Skeletal muscle satellite cell (primary cell): ENCODE results near the gene CFAP46.

Experiments
- H3K27me3 ChIP-seq: 2 replicates; pipeline ENCODE4 v1.7.0; 2013; ENCODE audit warnings: low read length; ENCODE audit not compliant: control insufficient read depth, insufficient read depth
- H3K36me3 ChIP-seq: 2 replicates; pipeline ENCODE4 v1.7.0; 2013; ENCODE audit warnings: mild to moderate bottlenecking, control low read depth, low read length; ENCODE audit not compliant: insufficient read depth
- H3K4me1 ChIP-seq: 2 replicates; pipeline ENCODE4 v1.7.0; 2013; ENCODE audit warnings: low read length; ENCODE audit not compliant: control insufficient read depth, insufficient read depth
- H3K4me2 ChIP-seq: 2 replicates; pipeline ENCODE4 v1.7.0; 2013; ENCODE audit warnings: mild to moderate bottlenecking, low read length
- H3K4me3 ChIP-seq: 2 replicates; pipeline ENCODE4 v1.7.0; 2013; ENCODE audit warnings: low read length
- H3K9ac ChIP-seq: 2 replicates; pipeline ENCODE4 v1.7.0; 2013; ENCODE audit warnings: mild to moderate bottlenecking, low read depth, low read length, moderate library complexity
- H3K9me3 ChIP-seq: replicated peaks from 2 replicates; pipeline ENCODE4 v1.7.0; 2013; ENCODE audit warnings: mild to moderate bottlenecking, control low read depth, low read length

CFAP46 gene

GRCh38 chr10:132946311-132946710 lies 3.9 kb upstream of the CFAP46 start:
- Histone ChIP-seq H3K4me1 (no peaks in the 10 kb centered on the region), H3K36me3 (no peaks in the 10 kb centered on the region), H3K4me3 (no peak overlapping the region), H3K9ac (no peak overlapping the region), H3K9me3 (no peaks in the 10 kb centered on the region), H3K4me2 (no peak overlapping the region), H3K27me3 (peaks cover 26% of the 10 kb centered on the region)

GRCh38 chr10:132945894-132946255 lies 3.5 kb upstream of the CFAP46 start:
- Histone ChIP-seq H3K27me3 (peaks cover 30% of the 10 kb centered on the region), H3K4me3 (no peak overlapping the region)

GRCh38 chr10:132945125-132945893 lies 2.9 kb upstream of the CFAP46 start:
- Histone ChIP-seq H3K4me3 (no peak overlapping the region), H3K27me3 (peaks cover 33% of the 10 kb centered on the region), H3K4me2 (no peak overlapping the region), H3K9ac (no peak overlapping the region), H3K4me1 (no peaks in the 10 kb centered on the region), H3K36me3 (no peaks in the 10 kb centered on the region), H3K9me3 (no peaks in the 10 kb centered on the region)

More at GRCh38 chr10:132945894-132946255, 3.5 kb upstream of the CFAP46 start:
- Histone ChIP-seq H3K4me2 (no peak overlapping the region), H3K9me3 (no peaks in the 10 kb centered on the region), H3K4me1 (no peaks in the 10 kb centered on the region), H3K36me3 (no peaks in the 10 kb centered on the region), H3K9ac (no peak overlapping the region)

GRCh38 chr10:132944510-132944909 lies 2.1 kb upstream of the CFAP46 start:
- H3K27me3 ChIP-seq: peaks cover 25% of the 10 kb centered on the region
- no peak overlapping the region for H3K9ac ChIP-seq
- H3K4me2 ChIP-seq: no peak overlapping the region
- H3K9me3 ChIP-seq: no peaks in the 10 kb centered on the region
- no peaks in the 10 kb centered on the region for H3K4me1 ChIP-seq
- no peaks in the 10 kb centered on the region for H3K36me3 ChIP-seq
- H3K4me3 ChIP-seq: no peak overlapping the region

GRCh38 chr10:132943791-132944404 lies 1.5 kb upstream of the CFAP46 start:
- H3K9ac ChIP-seq: no peak overlapping the region

GRCh38 chr10:132943058-132943790 lies 854 bp upstream of the CFAP46 start:
- Histone ChIP-seq H3K4me3 (peak overlapping the region; percentile 41), H3K36me3 (no peaks in the 10 kb centered on the region), H3K9me3 (no peaks in the 10 kb centered on the region), H3K9ac (no peak overlapping the region), H3K27me3 (peaks cover 31% of the 10 kb centered on the region), H3K4me1 (no peaks in the 10 kb centered on the region), H3K4me2 (peak overlapping the region; percentile 66)

More at GRCh38 chr10:132943791-132944404, 1.5 kb upstream of the CFAP46 start:
- Histone ChIP-seq H3K36me3 (no peaks in the 10 kb centered on the region), H3K9me3 (no peaks in the 10 kb centered on the region), H3K4me3 (no peak overlapping the region), H3K4me2 (no peak overlapping the region), H3K4me1 (no peaks in the 10 kb centered on the region), H3K27me3 (peaks cover 25% of the 10 kb centered on the region)

- Histone ChIP-seq H3K4me2 (no peak overlapping the region), H3K4me3 (no peak overlapping the region), H3K9me3 (no peaks in the 10 kb centered on the region), H3K4me1 (no peaks in the 10 kb centered on the region), H3K36me3 (no peaks in the 10 kb centered on the region), H3K9ac (no peak overlapping the region), H3K27me3 (peaks cover 44% of the 10 kb centered on the region)
These were observed 724 bp downstream of the CFAP46 start for GRCh38 chr10:132941640-132942051.

- peaks cover 47% of the 10 kb centered on the region for H3K27me3 ChIP-seq
These were observed 1.4 kb downstream of the CFAP46 start for GRCh38 chr10:132940791-132941465.

GRCh38 chr10:132939957-132940790 lies 2.2 kb downstream of the CFAP46 start:
- Histone ChIP-seq H3K9ac (no peak overlapping the region), H3K4me2 (no peak overlapping the region), H3K4me3 (no peak overlapping the region), H3K9me3 (no peaks in the 10 kb centered on the region), H3K4me1 (no peaks in the 10 kb centered on the region), H3K27me3 (peaks cover 47% of the 10 kb centered on the region), H3K36me3 (no peaks in the 10 kb centered on the region)

More at GRCh38 chr10:132940791-132941465, 1.4 kb downstream of the CFAP46 start:
- H3K4me2 ChIP-seq: no peak overlapping the region
- no peaks in the 10 kb centered on the region for H3K4me1 ChIP-seq
- H3K9me3 ChIP-seq: no peaks in the 10 kb centered on the region
- H3K9ac ChIP-seq: no peak overlapping the region
- H3K4me3 ChIP-seq: no peak overlapping the region
- no peaks in the 10 kb centered on the region for H3K36me3 ChIP-seq

- Histone ChIP-seq H3K9me3 (no peaks in the 10 kb centered on the region), H3K36me3 (no peaks in the 10 kb centered on the region), H3K4me2 (no peak overlapping the region), H3K27me3 (peaks cover 47% of the 10 kb centered on the region), H3K4me3 (no peak overlapping the region), H3K9ac (no peak overlapping the region), H3K4me1 (no peaks in the 10 kb centered on the region)
These were observed 2.9 kb downstream of the CFAP46 start for GRCh38 chr10:132939378-132939955.
